WTC11 (cell line): ENCODE results near the gene SRRT.

Experiments used
- CTCF ChIP-seq: fragments of 200-600 bp; IDR thresholded peaks from 2 replicates; pipeline ENCODE4 v1.8.0; 2022; ENCODE audit warnings: antibody characterized with exemption
- NR3C1 ChIP-seq: sonication (generic); formaldehyde crosslinking; conservative IDR thresholded peaks from 2 replicates; pipeline ENCODE4 v1.8.1; 2023; ENCODE audit warnings: low read depth, mild to moderate bottlenecking, missing genetic modification reagents
- PRDM15 ChIP-seq: sonication (generic); formaldehyde crosslinking; IDR thresholded peaks from 2 replicates; pipeline ENCODE4 v1.8.0; 2022; ENCODE audit warnings: missing genetic modification reagents

- TF ChIP-seq PRDM15 (CRISPR knock-in tag) (no peak), CTCF (no peak), NR3C1 (CRISPR knock-in tag) (no peak)
Measured at GRCh38 chr7:100832281-100832633, 42.6 kb upstream of the SRRT start.
